ENCODE data around the gene UTF1. TPM values are rescaled to one million over a fixed set of nuclear protein-coding genes. Genes with fewer than 3 reads are reported as not detected.

UTF1 gene
- total RNA-seq, 1 donor from 2014 or later, result not detected

GRCh38 chr10:133209117-133209516, 20.9 kb upstream of the UTF1 start:
- Histone ChIP-seq H3K4me3 (no peak overlapping the region), H3K36me3 (no peaks in the 10 kb centered on the region), H3K4me1 (no peaks in the 10 kb centered on the region), H3K27ac (no peak overlapping the region), H3K9me3 (no peaks in the 10 kb centered on the region), H3K27me3 (no peaks in the 10 kb centered on the region)
- intact Hi-C loops (cut with DNase I), result no loop called here
- no peak for TF ChIP-seq POLR2AphosphoS5 (IDR thresholded peaks at IDR 0.05; ENCODE audit: insufficient read depth in 1 of 2, low read depth in 1 of 2)
- no peak for DNase-seq (ENCODE audit: extremely low spot score in 2 of 2)

- TF ChIP-seq POLR2A (IDR thresholded peaks at IDR 0.05) (no peak), CTCF (IDR thresholded peaks at IDR 0.05) (no peak), POLR2AphosphoS5 (IDR thresholded peaks at IDR 0.05; ENCODE audit: insufficient read depth in 1 of 2, low read depth in 1 of 2) (no peak)
- intact Hi-C loops (cut with DNase I), result no loop called here
- no peaks in the 10 kb centered on the region for H3K9me3 ChIP-seq
- H3K4me1 ChIP-seq, result no peaks in the 10 kb centered on the region
- H3K27me3 ChIP-seq, result no peaks in the 10 kb centered on the region
- no peak overlapping the region for H3K4me3 ChIP-seq
- H3K27ac ChIP-seq, result no peak overlapping the region
- no peaks in the 10 kb centered on the region for H3K36me3 ChIP-seq
- no peak for DNase-seq (ENCODE audit: extremely low spot score in 2 of 2)
Measured at GRCh38 chr10:133209641-133210040, 20.4 kb upstream of the UTF1 start.

- no peak overlapping the region for H3K27ac ChIP-seq
- H3K27me3 ChIP-seq, result no peaks in the 10 kb centered on the region
- no peak for DNase-seq (ENCODE audit: extremely low spot score in 2 of 2)
Measured at GRCh38 chr10:133210398-133211140, 19.4 kb upstream of the UTF1 start.

GRCh38 chr10:133211141-133211830, 18.7 kb upstream of the UTF1 start:
- Histone ChIP-seq H3K4me3 (no peak overlapping the region), H3K27ac (no peak overlapping the region), H3K9me3 (no peaks in the 10 kb centered on the region), H3K27me3 (no peaks in the 10 kb centered on the region), H3K36me3 (no peaks in the 10 kb centered on the region), H3K4me1 (no peaks in the 10 kb centered on the region)
- TF ChIP-seq CTCF (IDR thresholded peaks at IDR 0.05) (no peak), POLR2A (IDR thresholded peaks at IDR 0.05) (no peak), POLR2AphosphoS5 (IDR thresholded peaks at IDR 0.05; ENCODE audit: insufficient read depth in 1 of 2, low read depth in 1 of 2) (no peak)
- intact Hi-C loops (cut with DNase I), result no loop called here
- no peak for DNase-seq (ENCODE audit: extremely low spot score in 2 of 2)

More at GRCh38 chr10:133210398-133211140, 19.4 kb upstream of the UTF1 start:
- TF ChIP-seq CTCF (IDR thresholded peaks at IDR 0.05) (no peak), POLR2AphosphoS5 (IDR thresholded peaks at IDR 0.05; ENCODE audit: insufficient read depth in 1 of 2, low read depth in 1 of 2) (no peak), POLR2A (IDR thresholded peaks at IDR 0.05) (no peak)
- Histone ChIP-seq H3K9me3 (no peaks in the 10 kb centered on the region), H3K4me1 (no peaks in the 10 kb centered on the region), H3K4me3 (no peak overlapping the region), H3K36me3 (no peaks in the 10 kb centered on the region)
- intact Hi-C loops (cut with DNase I), result no loop called here

GRCh38 chr10:133211959-133212852, 17.8 kb upstream of the UTF1 start:
- TF ChIP-seq POLR2AphosphoS5 (IDR thresholded peaks at IDR 0.05; ENCODE audit: insufficient read depth in 1 of 2, low read depth in 1 of 2) (no peak), CTCF (IDR thresholded peaks at IDR 0.05) (no peak), POLR2A (IDR thresholded peaks at IDR 0.05) (no peak)
- no peak for DNase-seq (ENCODE audit: extremely low spot score in 2 of 2)
- Histone ChIP-seq H3K4me1 (no peaks in the 10 kb centered on the region), H3K36me3 (no peaks in the 10 kb centered on the region), H3K27me3 (no peaks in the 10 kb centered on the region), H3K4me3 (no peak overlapping the region), H3K9me3 (no peaks in the 10 kb centered on the region), H3K27ac (no peak overlapping the region)
- intact Hi-C loops (cut with DNase I), result no loop called here

Data from vagina (tissue), 2 donors.